ENCODE data around the gene IGF2BP1.

Gene IGF2BP1

DNA sequence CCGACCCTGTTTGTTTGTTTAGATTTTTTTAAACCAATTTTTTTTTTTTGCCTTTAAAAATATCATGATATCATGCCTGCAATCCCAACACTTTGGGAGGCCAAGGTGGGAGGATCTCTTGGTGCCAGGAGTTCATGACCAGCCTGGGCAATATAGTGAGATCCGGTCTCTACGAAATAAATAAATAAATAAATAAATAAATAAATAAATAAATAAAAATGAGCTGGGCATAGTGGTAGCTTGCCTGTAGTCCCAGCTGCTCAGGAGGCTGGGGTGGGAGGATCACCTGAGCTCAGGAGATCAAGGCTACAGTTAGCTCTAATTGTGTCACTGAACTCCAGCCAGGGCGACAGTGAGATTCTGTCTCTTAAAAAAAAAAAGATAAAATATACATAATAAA lies 8.1 kb upstream of the IGF2BP1 start:
- no peak overlapping the region for H3K4me3 ChIP-seq (ENCODE audit: low read depth, low read length)
- in situ Hi-C loops (cut with HindIII; ENCODE audit: low sequenced_read_pairs), result no loop called here
- no peak for DNase-seq (ENCODE audit: low read depth)
- TF ChIP-seq CTCF (IDR thresholded peaks at IDR 0.05; ENCODE audit: low read depth, low read length, missing control alignments), result no peak

DNA sequence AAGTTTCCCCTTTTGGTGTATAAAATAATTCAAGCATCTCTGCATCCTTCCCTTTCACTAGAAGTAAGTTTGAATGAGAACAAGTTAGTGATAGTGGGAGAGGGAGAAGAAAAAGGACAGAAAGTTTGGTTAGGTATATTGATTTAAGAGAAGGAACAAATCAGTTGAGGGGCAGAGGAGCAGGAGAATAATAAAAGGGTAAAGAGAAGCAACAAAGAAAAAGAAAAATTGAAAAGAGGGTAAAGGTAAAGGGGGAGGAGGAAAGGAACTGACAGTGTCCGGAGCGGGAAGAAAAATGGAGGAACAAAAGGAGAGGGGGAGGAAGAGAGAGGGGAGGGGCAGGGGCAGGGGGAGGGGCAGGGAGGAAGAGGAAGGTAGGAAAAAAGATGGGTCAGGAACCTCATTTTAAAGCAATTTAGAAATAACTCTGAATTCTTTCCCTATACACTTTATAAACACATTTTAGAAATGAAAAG lies 6.3 kb upstream of the IGF2BP1 start:
- H3K4me3 ChIP-seq (ENCODE audit: low read depth, low read length), result no peak overlapping the region
- DNase-seq (ENCODE audit: low read depth), result no peak
- in situ Hi-C loops (cut with HindIII; ENCODE audit: low sequenced_read_pairs), result no loop called here
- no peak for TF ChIP-seq CTCF (IDR thresholded peaks at IDR 0.05; ENCODE audit: low read depth, low read length, missing control alignments)

DNA sequence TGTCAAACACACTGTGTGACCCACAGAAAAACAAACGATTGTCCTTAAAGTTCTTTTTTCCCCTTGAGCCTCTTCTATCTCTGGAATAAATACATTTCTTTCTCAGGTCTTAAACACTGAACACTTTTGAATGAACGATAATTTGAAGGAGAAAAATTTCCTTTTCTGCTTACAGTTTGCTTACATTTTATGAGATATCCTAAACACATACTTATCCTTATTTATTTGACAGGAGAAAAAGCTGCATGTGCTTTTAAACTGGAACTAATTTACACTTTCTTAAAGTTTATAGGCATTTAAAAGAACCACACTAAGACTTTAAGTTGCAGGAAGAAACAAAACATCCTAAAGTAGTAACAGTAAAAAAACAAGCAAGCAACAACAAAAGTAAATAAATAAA lies 4.7 kb upstream of the IGF2BP1 start:
- TF ChIP-seq CTCF (IDR thresholded peaks at IDR 0.05; ENCODE audit: low read depth, low read length, missing control alignments), result no peak
- H3K4me3 ChIP-seq (ENCODE audit: low read depth, low read length), result no peak overlapping the region
- in situ Hi-C loops (cut with HindIII; ENCODE audit: low sequenced_read_pairs), result no loop called here
- no peak for DNase-seq (ENCODE audit: low read depth)

DNA sequence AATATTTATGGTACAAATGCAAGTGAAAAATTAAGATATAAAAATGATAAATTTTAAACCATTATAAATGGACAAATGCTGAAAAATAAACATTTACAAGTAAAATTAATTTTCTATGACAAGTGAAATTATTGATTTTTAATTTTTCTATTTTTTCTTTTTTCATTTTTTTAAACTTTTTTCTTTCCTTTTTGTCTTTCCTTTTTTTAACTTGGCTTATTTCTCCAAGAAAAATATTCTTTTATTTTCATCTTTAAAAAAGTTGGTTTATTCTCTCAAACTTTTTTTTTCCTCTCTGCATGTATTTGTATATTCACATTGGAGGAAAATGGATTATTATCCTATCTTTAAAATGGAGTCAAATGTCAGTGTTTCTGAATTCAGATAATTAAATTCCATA lies 3.9 kb upstream of the IGF2BP1 start:
- in situ Hi-C loops (cut with HindIII; ENCODE audit: low sequenced_read_pairs), result no loop called here
- TF ChIP-seq CTCF (IDR thresholded peaks at IDR 0.05; ENCODE audit: low read depth, low read length, missing control alignments), result no peak
- no peak overlapping the region for H3K4me3 ChIP-seq (ENCODE audit: low read depth, low read length)
- DNase-seq (ENCODE audit: low read depth), result no peak

GRCh38 chr17:48993951-48994350 lies 3.2 kb upstream of the IGF2BP1 start:
- DNase-seq (ENCODE audit: low read depth), result no peak
- in situ Hi-C loops (cut with HindIII; ENCODE audit: low sequenced_read_pairs), result no loop called here
- no peak for TF ChIP-seq CTCF (IDR thresholded peaks at IDR 0.05; ENCODE audit: low read depth, low read length, missing control alignments)
- no peak overlapping the region for H3K4me3 ChIP-seq (ENCODE audit: low read depth, low read length)

GRCh38 chr17:48994549-48995303 lies 2.5 kb upstream of the IGF2BP1 start:
- in situ Hi-C loops (cut with HindIII; ENCODE audit: low sequenced_read_pairs), result no loop called here
- no peak for TF ChIP-seq CTCF (IDR thresholded peaks at IDR 0.05; ENCODE audit: low read depth, low read length, missing control alignments)
- DNase-seq (ENCODE audit: low read depth), result no peak
- no peak overlapping the region for H3K4me3 ChIP-seq (ENCODE audit: low read depth, low read length)
